Measurements from ENCODE around the gene IL4R.

- no peak for TF ChIP-seq CTCF (IDR thresholded peaks at IDR 0.05; ENCODE audit: poor library complexity, severe bottlenecking)
- no peak for TF ChIP-seq TAF1 (IDR thresholded peaks at IDR 0.05; ENCODE audit: low read depth)
- no peak for TF ChIP-seq SMC3 (conservative IDR thresholded peaks at IDR 0.05; ENCODE audit: poor library complexity)
Observed at GRCh38 chr16:27349276-27349675, 35.5 kb downstream of the IL4R start.
